ENCODE measurements around the gene ATP6V1G3. TPM values are rescaled to one million over a fixed set of nuclear protein-coding genes. Genes with fewer than 3 reads are reported as not detected.

The ATP6V1G3 gene
- total RNA-seq, 1 donor from 2014 or later, result not detected

- Histone ChIP-seq H3K4me3 (no peak overlapping the region), H3F3A (ENCODE audit: low read depth) (no peaks in the 10 kb centered on the region), H3K36me3 (no peaks in the 10 kb centered on the region), H3K9ac (no peak overlapping the region), H3K4me1 (no peaks in the 10 kb centered on the region), H3K27ac (no peak overlapping the region), H3K27me3 (no peaks in the 10 kb centered on the region), H2AFZ (replicated peaks) (no peak overlapping the region), H3K79me2 (ENCODE audit: low read depth) (no peaks in the 10 kb centered on the region), H3K4me2 (no peak overlapping the region), H4K20me1 (ENCODE audit: low read depth) (no peaks in the 10 kb centered on the region), H3K9me3 (ENCODE audit: low read depth) (no peaks in the 10 kb centered on the region)
- Mint-ChIP-seq H3K27me3 (ENCODE audit: insufficient read depth, low read depth) (peaks cover 2% of the 10 kb centered on the region), H3K4me1 (no peaks in the 10 kb centered on the region), H3K9me3 (no peaks in the 10 kb centered on the region), H3K36me3 (no peaks in the 10 kb centered on the region), H3K4me3 (no peak overlapping the region), H3K27ac (no peak overlapping the region)
- DNase-seq (ENCODE audit: low spot score), result no peak
- TF ChIP-seq CTCF (IDR thresholded peaks at IDR 0.05), result no peak
Observed at GRCh38 chr1:198490224-198490623, 50.3 kb downstream of the ATP6V1G3 start.

- Mint-ChIP-seq H3K27me3 (ENCODE audit: insufficient read depth, low read depth) (peaks cover 2% of the 10 kb centered on the region), H3K4me1 (no peaks in the 10 kb centered on the region)
- DNase-seq (ENCODE audit: low spot score), result no peak
Observed at GRCh38 chr1:198486903-198487302, 53.6 kb downstream of the ATP6V1G3 start.

GRCh38 chr1:198483645-198484044 is 56.8 kb downstream of the ATP6V1G3 start:
- H3K27ac Mint-ChIP-seq, result no peak overlapping the region
- Histone ChIP-seq H3K36me3 (no peaks in the 10 kb centered on the region), H3K27me3 (no peaks in the 10 kb centered on the region), H3K79me2 (ENCODE audit: low read depth) (no peaks in the 10 kb centered on the region), H3K4me3 (no peak overlapping the region), H2AFZ (replicated peaks) (no peak overlapping the region), H3K9me3 (ENCODE audit: low read depth) (no peaks in the 10 kb centered on the region), H3K9ac (no peak overlapping the region), H3K4me2 (no peak overlapping the region), H3K27ac (no peak overlapping the region), H4K20me1 (ENCODE audit: low read depth) (no peaks in the 10 kb centered on the region), H3K4me1 (no peaks in the 10 kb centered on the region), H3F3A (ENCODE audit: low read depth) (no peaks in the 10 kb centered on the region)
- H3K4me1 Mint-ChIP-seq, result no peaks in the 10 kb centered on the region
- H3K9me3 Mint-ChIP-seq, result no peaks in the 10 kb centered on the region
- DNase-seq (ENCODE audit: low spot score), result no peak
- no peaks in the 10 kb centered on the region for H3K36me3 Mint-ChIP-seq
- no peak for TF ChIP-seq EZH2 (IDR thresholded peaks at IDR 0.05)
- TF ChIP-seq CTCF (IDR thresholded peaks at IDR 0.05), result no peak
- no peak for TF ChIP-seq EZH2phosphoT487 (IDR thresholded peaks at IDR 0.05)
- H3K4me3 Mint-ChIP-seq, result no peak overlapping the region
- H3K27me3 Mint-ChIP-seq (ENCODE audit: insufficient read depth, low read depth), result peaks cover 4% of the 10 kb centered on the region

More at GRCh38 chr1:198486903-198487302, 53.6 kb downstream of the ATP6V1G3 start:
- Histone ChIP-seq H3K9ac (no peak overlapping the region), H3K4me1 (no peaks in the 10 kb centered on the region), H4K20me1 (ENCODE audit: low read depth) (no peaks in the 10 kb centered on the region), H3K36me3 (no peaks in the 10 kb centered on the region), H3F3A (ENCODE audit: low read depth) (no peaks in the 10 kb centered on the region), H3K27me3 (no peaks in the 10 kb centered on the region), H3K4me2 (no peak overlapping the region), H3K27ac (no peak overlapping the region), H3K9me3 (ENCODE audit: low read depth) (no peaks in the 10 kb centered on the region), H3K4me3 (no peak overlapping the region), H3K79me2 (ENCODE audit: low read depth) (no peaks in the 10 kb centered on the region), H2AFZ (replicated peaks) (no peak overlapping the region)
- no peaks in the 10 kb centered on the region for H3K36me3 Mint-ChIP-seq
- no peaks in the 10 kb centered on the region for H3K9me3 Mint-ChIP-seq
- no peak for TF ChIP-seq CTCF (IDR thresholded peaks at IDR 0.05)
- no peak for TF ChIP-seq EZH2phosphoT487 (IDR thresholded peaks at IDR 0.05)
- no peak for TF ChIP-seq EZH2 (IDR thresholded peaks at IDR 0.05)
- H3K4me3 Mint-ChIP-seq, result no peak overlapping the region
- no peak overlapping the region for H3K27ac Mint-ChIP-seq

- H2AFZ ChIP-seq (replicated peaks), result no peak overlapping the region
- no peaks in the 10 kb centered on the region for H3F3A ChIP-seq (ENCODE audit: low read depth)
- H3K27me3 Mint-ChIP-seq (ENCODE audit: insufficient read depth, low read depth), result peaks cover 4% of the 10 kb centered on the region
- H3K79me2 ChIP-seq (ENCODE audit: low read depth), result no peaks in the 10 kb centered on the region
- no peak for DNase-seq (ENCODE audit: low spot score)
- H3K36me3 Mint-ChIP-seq, result no peaks in the 10 kb centered on the region
- H3K4me1 ChIP-seq, result no peaks in the 10 kb centered on the region
- H3K4me2 ChIP-seq, result no peak overlapping the region
- H3K9me3 ChIP-seq (ENCODE audit: low read depth), result no peaks in the 10 kb centered on the region
- H3K27me3 ChIP-seq, result no peaks in the 10 kb centered on the region
- no peak overlapping the region for H3K27ac ChIP-seq
- H4K20me1 ChIP-seq (ENCODE audit: low read depth), result no peaks in the 10 kb centered on the region
- H3K9me3 Mint-ChIP-seq, result no peaks in the 10 kb centered on the region
- no peaks in the 10 kb centered on the region for H3K4me1 Mint-ChIP-seq
- H3K36me3 ChIP-seq, result no peaks in the 10 kb centered on the region
- TF ChIP-seq CTCF (IDR thresholded peaks at IDR 0.05) (no peak), EZH2 (IDR thresholded peaks at IDR 0.05) (no peak), EZH2phosphoT487 (IDR thresholded peaks at IDR 0.05) (no peak)
- no peak overlapping the region for H3K9ac ChIP-seq
- H3K4me3 Mint-ChIP-seq, result no peak overlapping the region
- no peak overlapping the region for H3K27ac Mint-ChIP-seq
- no peak overlapping the region for H3K4me3 ChIP-seq
Observed at GRCh38 chr1:198483006-198483405, 57.5 kb downstream of the ATP6V1G3 start.
